HCT116 (cell line): Measurements from ENCODE around the gene GOT1. TPM values are rescaled to one million over a fixed set of nuclear protein-coding genes. Genes with fewer than 3 reads are reported as not detected.

Experiments
- ATAC-seq: fragments of 200-7000 bp; cut with Tn5 transposase; 2 replicates; pipeline ENCODE4 v1.9.1; 2020; ENCODE audit warnings: mild to moderate bottlenecking, moderate library complexity
- BruUV-seq: library from RNA; stranded (reverse); fragments of 400-500 nt; replicated peaks from 2 replicates; lab custom pipeline; 2021; lab: Mats Ljungman, UMichigan
- CTCF ChIA-PET: fragments of 300-600 bp; sonication (Branson Sonifier 250); formaldehyde crosslinking; loops from one replicate; lab custom pipeline; 2021; ENCODE audit warnings: antibody characterized with exemption; lab: Charles Lee
- POLR2A ChIA-PET: fragments of 300-600, 350-600 bp; sonication (Branson Sonifier 250); formaldehyde crosslinking; loops from one replicate; lab custom pipeline; 2021; ENCODE audit warnings: antibody characterized with exemption; lab: Charles Lee
- RAD21 ChIA-PET, 2 experiments: fragments of 300-600 bp; sonication (Branson Sonifier 250); formaldehyde crosslinking; loops; one replicate each; lab custom pipeline; 2023; ENCODE audit warnings: low total read pairs in 2 of 2; ENCODE audit not compliant: uncharacterized antibody in 2 of 2, unreplicated experiment in 2 of 2, low non-redundant PET in 1 of 2; lab: Charles Lee
- DNase-seq: peaks from one replicate; pipeline ENCODE4 v3.0.0-alpha.2; 2010; ENCODE audit warnings: low read depth, low spot score
- H2AFZ ChIP-seq: fragments of 200-600 bp; shearing (Covaris generic), sonication (generic); 2 replicates; pipeline ENCODE4 v1.6.1; 2017; ENCODE audit warnings: low read depth, mixed run types, mixed read lengths, antibody characterized with exemption, low read length; ENCODE audit not compliant: poor library complexity, severe bottlenecking
- H3K27ac ChIP-seq: 2 replicates; pipeline ENCODE4 v1.5.1; 2012; ENCODE audit warnings: low read depth, low read length
- H3K27me3 ChIP-seq: fragments of 200-600 bp; sonication (generic); 2 replicates; pipeline ENCODE4 v1.6.1; 2016; ENCODE audit warnings: mixed run types, low read length, mixed read lengths; ENCODE audit not compliant: insufficient read depth
- H3K36me3 ChIP-seq, 2 experiments: fragments of 200-500 bp in 1 of 2; fragments of 200-600 bp in 1 of 2; sonication (Bioruptor generic) in 1 of 2; sonication (generic) in 1 of 2; 2 replicates each; pipeline versions ENCODE4 v1.5.1 to v1.6.1; 2014 to 2016; ENCODE audit warnings: low read length in 2 of 2, inconsistent platforms in 1 of 2, mixed read lengths in 1 of 2, mixed run types in 1 of 2; ENCODE audit not compliant: insufficient read depth in 2 of 2, control insufficient read depth in 1 of 2
- H3K4me1 ChIP-seq, 2 experiments: fragments of 200-600 bp in 1 of 2; sonication (generic) in 1 of 2; 2 replicates each; pipeline versions ENCODE4 v1.5.1 to v1.6.1; 2012 to 2017; ENCODE audit warnings: low read length in 2 of 2, inconsistent platforms in 1 of 2, mild to moderate bottlenecking in 1 of 2, mixed read lengths in 1 of 2, mixed run types in 1 of 2, moderate library complexity in 1 of 2; ENCODE audit not compliant: insufficient read depth in 2 of 2, control insufficient read depth in 1 of 2
- H3K4me2 ChIP-seq: fragments of 200-600 bp; sonication (generic); 2 replicates; pipeline ENCODE4 v1.6.1; 2017; ENCODE audit warnings: mixed run types, low read length, mixed read lengths
- H3K4me3 ChIP-seq, 2 experiments: fragments of 200-600 bp in 1 of 2; sonication (generic) in 1 of 2; replicated peaks in 1 of 2; 2 replicates each; pipeline ENCODE4 v1.5.1; 2011 to 2016; ENCODE audit warnings: low read length in 2 of 2, control low read depth in 1 of 2, low read depth in 1 of 2, mild to moderate bottlenecking in 1 of 2, mixed read lengths in 1 of 2, mixed run types in 1 of 2
- H3K79me2 ChIP-seq: fragments of 200-600 bp; sonication (generic); 2 replicates; pipeline ENCODE4 v1.6.1; 2017; ENCODE audit warnings: mild to moderate bottlenecking, mixed run types, low read length, moderate library complexity, mixed read lengths; ENCODE audit not compliant: insufficient read depth
- H3K9ac ChIP-seq: fragments of 200-600 bp; sonication (generic); 2 replicates; pipeline ENCODE4 v1.6.1; 2016; ENCODE audit warnings: low read length, mixed read lengths
- H3K9me2 ChIP-seq: fragments of 200-600 bp; sonication (generic), shearing (Covaris generic); 2 replicates; pipeline ENCODE4 v1.6.1; 2017; ENCODE audit warnings: mixed run types, mild to moderate bottlenecking, moderate library complexity; ENCODE audit not compliant: insufficient read depth
- H3K9me3 ChIP-seq, 2 experiments: fragments of 200-500 bp in 1 of 2; fragments of 200-600 bp in 1 of 2; sonication (Bioruptor generic) in 1 of 2; sonication (generic) in 1 of 2; 2 replicates each; pipeline ENCODE4 v1.6.1; 2014 to 2017; ENCODE audit warnings: low read length in 2 of 2, mixed read lengths in 2 of 2, inconsistent platforms in 1 of 2, low read depth in 1 of 2, mild to moderate bottlenecking in 1 of 2, mixed run types in 1 of 2, moderate library complexity in 1 of 2; ENCODE audit not compliant: control insufficient read depth in 1 of 2, insufficient read depth in 1 of 2
- H4K20me1 ChIP-seq: fragments of 200-600 bp; sonication (generic), shearing (Covaris generic); 2 replicates; pipeline ENCODE4 v1.6.1; 2017; ENCODE audit warnings: mixed run types, mild to moderate bottlenecking, moderate library complexity; ENCODE audit not compliant: insufficient read depth
- CEBPB ChIP-seq: IDR thresholded peaks from 2 replicates; pipeline ENCODE4 v1.6.1; 2012; ENCODE audit warnings: low read depth
- RAD21 ChIP-seq: IDR thresholded peaks from 2 replicates; pipeline ENCODE4 v1.6.1; 2012; ENCODE audit warnings: low read depth, mild to moderate bottlenecking
- SIN3A ChIP-seq: IDR thresholded peaks from 2 replicates; pipeline ENCODE4 v1.6.1; 2012; ENCODE audit warnings: low read depth
- TCF7L2 ChIP-seq: IDR thresholded peaks from 2 replicates; pipeline ENCODE4 v1.7.0; 2011; ENCODE audit warnings: borderline replicate concordance, inconsistent platforms; ENCODE audit not compliant: insufficient read depth, insufficient read length; ENCODE audit errors: extremely low read depth
- intact Hi-C: fragments of 100-400 bp; cut with micrococcal nuclease; formaldehyde crosslinking; loops from 2 replicates; pipeline ENCODE4 v1.10.0; 2022
- total RNA-seq: library from RNA; stranded (reverse); gene quantifications from one replicate; pipeline ENCODE4 v1.2.1, GENCODE V29; 2021; ENCODE audit not compliant: unreplicated experiment
- TF ChIP-seq, protein P1 (sequence below): IDR thresholded peaks from 2 replicates; pipeline ENCODE4 v1.6.1; 2012
- TF ChIP-seq, protein P2 (sequence below), 3 experiments: fragments of 200-600 bp in 1 of 3; sonication (generic) in 1 of 3; IDR thresholded peaks in 2 of 3; conservative IDR thresholded peaks in 1 of 3; 2 replicates each; pipeline ENCODE4 v1.5.1; 2012 to 2017; ENCODE audit warnings: low read depth in 2 of 3, low read length in 2 of 3, antibody characterized with exemption in 1 of 3, borderline replicate concordance in 1 of 3, control low read depth in 1 of 3, mild to moderate bottlenecking in 1 of 3, mixed read lengths in 1 of 3, mixed run types in 1 of 3, moderate library complexity in 1 of 3; ENCODE audit not compliant: insufficient read depth in 1 of 3

Gene GOT1
- total RNA-seq, 1 experiment from 2014 or later, result 135 TPM

DNA sequence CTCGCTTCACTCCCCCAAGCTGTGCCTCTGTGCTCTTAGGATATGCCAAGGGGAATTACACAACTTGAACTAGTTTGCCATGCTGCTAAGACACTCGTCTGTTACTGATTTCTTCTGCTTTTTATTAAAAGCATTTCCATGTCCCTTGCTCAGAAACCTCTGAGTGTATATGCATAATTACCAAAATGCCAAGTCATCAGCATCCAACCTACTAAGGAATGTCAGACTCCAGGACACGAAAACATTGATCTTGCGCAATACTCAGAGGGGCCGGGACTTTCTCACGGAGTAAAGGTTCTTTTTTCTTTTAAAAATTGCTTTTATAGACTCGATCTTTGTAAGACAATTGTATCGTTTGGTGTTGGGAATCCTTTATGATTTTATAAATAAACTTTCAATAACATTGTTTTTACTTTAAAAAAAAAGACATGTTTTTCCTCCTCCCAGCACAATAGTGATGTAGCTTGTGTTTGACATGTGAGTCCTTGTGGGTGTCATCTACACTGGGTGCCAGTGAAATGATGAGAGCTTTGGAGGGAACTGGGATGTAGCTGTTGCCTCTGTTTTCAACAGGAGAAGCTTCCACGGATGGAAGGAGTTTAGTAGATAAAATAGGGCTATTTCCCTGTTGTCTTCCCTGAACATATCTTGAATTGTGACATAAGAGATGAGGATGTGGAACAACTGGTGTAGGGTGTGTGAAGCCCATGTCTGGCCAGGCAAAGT is 57.7 kb downstream of the GOT1 start:
- Histone ChIP-seq H3K9ac (no peak overlapping the region), H4K20me1 (no peaks in the 10 kb centered on the region), H3K27me3 (peaks cover 55% of the 10 kb centered on the region), H3K9me2 (no peaks in the 10 kb centered on the region), H3K4me2 (no peak overlapping the region)
- intact Hi-C loops, result loop anchor here (10.0 kb wide), 1 partner anchor 908 kb away; no protein-coding TSS in a partner anchor
- ChIA-PET RAD21 (no interaction called here), CTCF (interaction anchor here (1.3 kb wide), 1 partner anchor 82 kb away, joined by 3 read pairs; no protein-coding TSS in a partner anchor)
- no peak for ATAC-seq
- peak; percentile 54 for TF ChIP-seq CEBPB
- no peak for TF ChIP-seq SIN3A
- TF ChIP-seq, all 23 proteins: peak for 1
- DNase-seq, result no peak
- Histone ChIP-seq H3K4me1 (no peaks in the 10 kb centered on the region), H3K9me3 (no peaks in the 10 kb centered on the region), H3K4me3 (no peak overlapping the region), H3K36me3 (no peaks in the 10 kb centered on the region), H2AFZ (no peak overlapping the region), H3K27ac (no peak overlapping the region), H3K79me2 (no peaks in the 10 kb centered on the region)
- BruUV-seq, result no TSS peak
- POLR2A ChIA-PET, result no interaction called here

DNA sequence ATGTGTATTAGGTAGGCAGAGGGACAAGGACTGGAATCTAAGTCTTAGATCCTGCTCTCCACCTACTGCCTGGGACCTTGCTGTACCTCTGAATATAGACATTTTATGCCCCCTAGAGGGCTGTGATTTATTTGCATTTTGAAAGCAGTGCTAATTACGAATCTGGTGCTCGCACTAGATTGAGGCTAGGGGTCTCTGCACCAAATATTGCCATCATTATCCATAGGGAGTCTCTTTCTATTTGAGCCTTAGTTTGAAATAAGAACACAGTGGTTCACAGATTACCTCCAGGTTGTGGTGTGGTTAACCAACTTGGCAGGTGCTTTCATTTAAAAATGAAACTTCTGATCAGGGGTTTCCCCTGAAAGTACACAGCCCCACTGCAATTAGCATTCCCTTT is 59.4 kb downstream of the GOT1 start:
- peak; percentile 93 for ATAC-seq
- Histone ChIP-seq H2AFZ (no peak overlapping the region), H3K9me3 (no peaks in the 10 kb centered on the region), H3K27ac (no peak overlapping the region), H3K27me3 (peaks cover 71% of the 10 kb centered on the region), H3K4me3 (0 out of 4 replicates have a peak overlapping the region, but pooled peaks of 1 of the 2 experiments have one; percentile 5), H4K20me1 (no peaks in the 10 kb centered on the region), H3K79me2 (no peaks in the 10 kb centered on the region), H3K4me1 (no peaks in the 10 kb centered on the region), H3K9me2 (no peaks in the 10 kb centered on the region), H3K9ac (no peak overlapping the region), H3K36me3 (no peaks in the 10 kb centered on the region), H3K4me2 (peak overlapping the region; percentile 18)
- no TSS peak for BruUV-seq
- ChIA-PET RAD21 (no interaction called here), CTCF (interaction anchor here (1.3 kb wide), 1 partner anchor 81 kb away, joined by 3 read pairs; no protein-coding TSS in a partner anchor), POLR2A (no interaction called here)
- DNase-seq, result peak; percentile 42
- TF ChIP-seq, protein P1, sequence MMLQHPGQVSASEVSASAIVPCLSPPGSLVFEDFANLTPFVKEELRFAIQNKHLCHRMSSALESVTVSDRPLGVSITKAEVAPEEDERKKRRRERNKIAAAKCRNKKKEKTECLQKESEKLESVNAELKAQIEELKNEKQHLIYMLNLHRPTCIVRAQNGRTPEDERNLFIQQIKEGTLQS, result no peak
- TF ChIP-seq RAD21, result peak; percentile 74
- TF ChIP-seq, protein P2, sequence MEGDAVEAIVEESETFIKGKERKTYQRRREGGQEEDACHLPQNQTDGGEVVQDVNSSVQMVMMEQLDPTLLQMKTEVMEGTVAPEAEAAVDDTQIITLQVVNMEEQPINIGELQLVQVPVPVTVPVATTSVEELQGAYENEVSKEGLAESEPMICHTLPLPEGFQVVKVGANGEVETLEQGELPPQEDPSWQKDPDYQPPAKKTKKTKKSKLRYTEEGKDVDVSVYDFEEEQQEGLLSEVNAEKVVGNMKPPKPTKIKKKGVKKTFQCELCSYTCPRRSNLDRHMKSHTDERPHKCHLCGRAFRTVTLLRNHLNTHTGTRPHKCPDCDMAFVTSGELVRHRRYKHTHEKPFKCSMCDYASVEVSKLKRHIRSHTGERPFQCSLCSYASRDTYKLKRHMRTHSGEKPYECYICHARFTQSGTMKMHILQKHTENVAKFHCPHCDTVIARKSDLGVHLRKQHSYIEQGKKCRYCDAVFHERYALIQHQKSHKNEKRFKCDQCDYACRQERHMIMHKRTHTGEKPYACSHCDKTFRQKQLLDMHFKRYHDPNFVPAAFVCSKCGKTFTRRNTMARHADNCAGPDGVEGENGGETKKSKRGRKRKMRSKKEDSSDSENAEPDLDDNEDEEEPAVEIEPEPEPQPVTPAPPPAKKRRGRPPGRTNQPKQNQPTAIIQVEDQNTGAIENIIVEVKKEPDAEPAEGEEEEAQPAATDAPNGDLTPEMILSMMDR (IDR thresholded peaks at IDR 0.05 in 2 of 3, conservative IDR thresholded peaks at IDR 0.05 in 1 of 3; ENCODE audit: borderline replicate concordance in 1 of 3, insufficient read depth in 1 of 3, low read depth in 2 of 3, low read length in 2 of 3), result peak; percentile 58 to 81 (median 62); a peak in 5 of 6 replicates
- no peak for TF ChIP-seq TCF7L2
- intact Hi-C loops, result loop anchor here (10.0 kb wide), 1 partner anchor 906 kb away; no protein-coding TSS in a partner anchor
